HG03565 (cell line): ENCODE results near the gene DNAH11.

ENCODE experiments used
- ATAC-seq: cut with Tn5 transposase; IDR thresholded peaks from one replicate; pipeline ENCODE4 v1.9.1; 2021; ENCODE audit warnings: mild to moderate bottlenecking, moderate library complexity; ENCODE audit not compliant: unreplicated experiment

The DNAH11 gene

DNA sequence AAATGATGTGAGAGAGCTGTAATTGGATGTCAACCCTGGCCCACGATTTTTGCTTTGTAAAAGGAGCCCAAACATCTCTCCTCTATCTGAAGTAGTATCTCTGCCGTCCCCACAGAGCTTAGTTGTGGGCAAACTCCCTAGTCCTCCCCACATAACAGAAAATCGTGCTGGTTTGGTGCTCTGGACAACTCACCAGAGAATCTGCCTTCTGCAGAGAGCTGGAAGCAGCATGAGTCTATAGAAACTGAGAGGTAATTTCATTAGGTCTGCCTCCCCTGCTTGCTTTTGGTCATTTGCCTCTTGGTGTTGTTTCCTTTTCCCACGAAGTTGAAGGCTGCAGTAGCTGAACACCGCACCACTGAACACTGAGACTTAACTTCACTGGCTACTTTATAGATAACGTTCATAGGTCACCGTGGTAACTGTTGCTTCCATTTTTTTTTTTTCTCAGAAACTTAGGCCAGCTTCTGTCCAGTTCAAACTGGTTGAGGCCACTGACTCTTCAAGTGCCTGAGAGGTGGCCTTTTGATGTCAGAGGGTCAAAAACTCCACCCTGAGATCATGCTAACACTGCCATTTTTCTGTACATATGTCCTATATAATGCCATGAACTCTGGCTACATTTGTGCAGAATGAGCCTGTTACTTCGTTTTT, 406.2 kb downstream of the DNAH11 start:
- ATAC-seq = no peak
